Activated naive CD4-positive, alpha-beta T cell treated with anti-CD3 and anti-CD28 coated beads for 36 hours (primary cell): ENCODE results near the gene ARHGEF16. TPM values are rescaled to one million over a fixed set of nuclear protein-coding genes. Genes with fewer than 3 reads are reported as not detected.

Experiments used
- CTCF ChIA-PET: fragments of 350-600 bp; sonication (Branson Sonifier 250); formaldehyde crosslinking; loops from one replicate; lab custom pipeline; 2021; ENCODE audit warnings: antibody characterized with exemption; lab: Charles Lee
- DNase-seq: peaks from one replicate; pipeline ENCODE4 v3.0.0-alpha.2; 2020
- H3K27ac Mint-ChIP-seq: one replicate; pipeline ENCODE4 v1.8.0; 2021; ENCODE audit warnings: mild to moderate bottlenecking, mixed read lengths
- H3K27me3 Mint-ChIP-seq: one replicate; pipeline ENCODE4 v1.8.0; 2021; ENCODE audit warnings: low read depth, mixed read lengths
- H3K36me3 Mint-ChIP-seq: one replicate; pipeline ENCODE4 v1.8.0; 2021; ENCODE audit warnings: low read depth, mixed read lengths
- H3K4me1 Mint-ChIP-seq: one replicate; pipeline ENCODE4 v1.8.0; 2021; ENCODE audit warnings: low read depth, mixed read lengths
- H3K4me3 Mint-ChIP-seq: one replicate; pipeline ENCODE4 v1.8.0; 2021; ENCODE audit warnings: mild to moderate bottlenecking, moderate library complexity, mixed read lengths
- H3K9me3 Mint-ChIP-seq: one replicate; pipeline ENCODE4 v1.8.0; 2021; ENCODE audit warnings: mixed read lengths
- intact Hi-C: fragments of 100-400 bp; cut with micrococcal nuclease; formaldehyde crosslinking; loops from one replicate; pipeline ENCODE4 v1.15.1; 2023
- total RNA-seq, 2 experiments: library from RNA; stranded (reverse); gene quantifications; one replicate each; pipeline ENCODE4 v1.2.3, GENCODE V29; 2021

Gene ARHGEF16
- total RNA-seq, 2 experiments from 2014 or later = 0.17 TPM

DNA sequence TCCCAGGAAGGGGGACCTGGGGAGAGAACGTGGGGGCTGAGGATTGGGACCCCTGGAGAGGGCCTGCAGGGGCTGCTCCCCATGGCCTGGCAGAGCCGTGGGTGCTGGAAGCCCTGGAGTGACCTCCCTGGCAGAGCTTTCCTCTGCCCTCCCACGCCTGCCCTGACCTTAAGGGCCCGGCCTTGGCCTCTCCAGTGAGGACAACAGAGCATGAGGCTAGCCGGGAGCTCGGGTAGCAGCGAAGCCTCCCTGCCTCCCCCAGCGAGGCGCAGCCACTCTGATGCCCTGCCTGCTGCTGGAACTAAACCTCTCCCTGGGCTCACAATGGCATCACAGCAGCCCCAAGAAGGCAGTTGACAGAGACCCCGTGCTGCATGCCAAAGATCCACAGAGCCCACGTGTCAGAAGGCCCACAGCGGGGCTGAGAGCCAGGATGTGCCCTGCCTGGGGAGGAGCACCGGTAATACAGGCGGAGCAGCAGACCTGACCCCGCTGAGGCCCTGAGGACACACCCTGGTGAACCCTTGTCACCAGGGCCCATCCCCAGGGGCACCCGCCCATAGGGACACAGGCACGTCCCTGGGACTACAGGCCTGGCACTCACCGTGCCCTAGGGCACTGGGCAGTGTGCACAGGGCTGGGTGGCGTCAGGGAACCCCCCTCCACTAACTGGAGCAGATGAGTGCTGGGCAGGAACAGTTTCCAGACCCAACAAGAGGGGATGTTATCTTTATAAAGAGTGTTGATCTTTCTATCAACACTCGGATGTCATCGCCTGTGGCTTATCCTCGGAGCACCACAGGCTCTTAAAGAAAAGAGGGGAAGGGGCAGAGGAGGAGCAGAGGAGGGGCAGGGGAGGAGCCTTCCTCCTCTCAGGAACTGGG, 48.4 kb downstream of the ARHGEF16 start:
- Mint-ChIP-seq H3K36me3 (no peaks in the 10 kb centered on the region), H3K27me3 (no peaks in the 10 kb centered on the region), H3K4me1 (no peaks in the 10 kb centered on the region), H3K4me3 (no peak overlapping the region), H3K9me3 (no peaks in the 10 kb centered on the region), H3K27ac (no peak overlapping the region)
- intact Hi-C loops = no loop called here
- no peak for DNase-seq
- CTCF ChIA-PET = interaction anchor here (1.8 kb wide), 1 partner anchor 12 kb away, joined by 4 read pairs; no protein-coding TSS in a partner anchor

- Mint-ChIP-seq H3K27ac (no peak overlapping the region), H3K9me3 (no peaks in the 10 kb centered on the region), H3K4me1 (no peaks in the 10 kb centered on the region), H3K4me3 (no peak overlapping the region), H3K27me3 (no peaks in the 10 kb centered on the region), H3K36me3 (no peaks in the 10 kb centered on the region)
- intact Hi-C loops = no loop called here
- CTCF ChIA-PET = interaction anchor here (1.8 kb wide), 1 partner anchor 13 kb away, joined by 4 read pairs; no protein-coding TSS in a partner anchor
- DNase-seq = no peak
These were observed 49.0 kb downstream of the ARHGEF16 start for GRCh38 chr1:3503525-3503886.

DNA sequence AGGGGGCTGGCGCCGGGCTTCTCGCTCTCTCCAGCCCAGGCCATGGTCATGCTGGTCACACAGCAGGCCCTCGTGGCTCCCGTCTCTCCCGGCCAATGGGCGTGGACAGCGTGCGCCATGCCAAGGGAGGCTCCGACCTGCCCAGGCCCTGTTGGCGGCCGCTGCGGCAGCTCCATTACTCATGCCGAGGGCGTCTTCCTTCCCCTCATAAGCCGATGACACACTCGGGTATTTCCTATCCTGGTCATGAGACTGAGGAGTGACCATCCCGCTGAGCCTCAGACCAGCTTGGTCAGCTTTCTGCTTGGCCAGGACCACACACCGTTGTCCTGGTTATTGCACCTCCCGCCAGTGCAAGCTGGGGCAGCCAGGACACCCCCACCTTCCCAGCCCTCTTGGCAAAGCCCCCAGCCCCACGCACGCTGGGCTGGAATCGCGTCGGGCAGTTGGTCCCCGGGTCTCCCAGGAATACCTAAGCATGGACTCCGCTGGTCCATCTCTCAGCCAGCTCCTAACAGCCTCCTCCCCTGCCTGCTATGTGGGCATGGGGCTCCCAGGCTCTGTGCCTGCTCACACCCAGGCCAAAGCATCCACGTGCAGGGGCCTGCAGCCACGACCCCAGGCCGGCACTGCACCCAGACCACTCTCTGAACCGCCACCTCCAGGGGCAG, 49.8 kb downstream of the ARHGEF16 start:
- Mint-ChIP-seq H3K36me3 (no peaks in the 10 kb centered on the region), H3K4me3 (no peak overlapping the region), H3K27me3 (no peaks in the 10 kb centered on the region), H3K9me3 (no peaks in the 10 kb centered on the region), H3K4me1 (no peaks in the 10 kb centered on the region), H3K27ac (no peak overlapping the region)
- CTCF ChIA-PET = interaction anchor here (0.6 to 1.8 kb wide), 2 partner anchors 14 to 60 kb away, joined by 4 read pairs; no protein-coding TSS in a partner anchor
- DNase-seq = no peak
- intact Hi-C loops = no loop called here

DNA sequence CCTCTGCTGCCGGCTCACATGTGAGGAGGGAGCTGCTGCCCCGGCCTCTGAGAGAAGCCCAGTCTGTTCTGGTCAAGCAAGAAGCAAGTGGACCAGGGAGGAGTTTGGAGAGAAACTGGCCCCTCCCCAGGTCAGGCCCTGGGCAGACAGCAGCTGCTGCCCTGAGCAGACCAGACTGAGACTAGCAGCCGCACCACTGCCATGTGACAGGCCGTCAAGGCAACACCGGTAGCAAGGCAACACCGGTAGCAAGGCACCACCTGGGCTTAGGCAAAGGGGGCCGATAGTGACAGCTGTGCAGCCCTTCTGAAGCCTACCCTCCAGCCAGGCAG, 50.3 kb downstream of the ARHGEF16 start:
- no peaks in the 10 kb centered on the region for H3K27me3 Mint-ChIP-seq
- no peaks in the 10 kb centered on the region for H3K9me3 Mint-ChIP-seq
- CTCF ChIA-PET = interaction anchor here (0.6 to 1.8 kb wide), 2 partner anchors 14 to 59 kb away, joined by 4 read pairs; no protein-coding TSS in a partner anchor
- no peaks in the 10 kb centered on the region for H3K4me1 Mint-ChIP-seq
- no peak for DNase-seq
- H3K4me3 Mint-ChIP-seq = no peak overlapping the region
- H3K27ac Mint-ChIP-seq = no peak overlapping the region
- H3K36me3 Mint-ChIP-seq = no peaks in the 10 kb centered on the region
- intact Hi-C loops = no loop called here

GRCh38 chr1:3505161-3505560, 50.7 kb downstream of the ARHGEF16 start:
- H3K4me1 Mint-ChIP-seq = no peaks in the 10 kb centered on the region
- H3K27ac Mint-ChIP-seq = no peak overlapping the region
- no peaks in the 10 kb centered on the region for H3K27me3 Mint-ChIP-seq
- intact Hi-C loops = no loop called here
- DNase-seq = no peak
- no peak overlapping the region for H3K4me3 Mint-ChIP-seq
- H3K9me3 Mint-ChIP-seq = no peaks in the 10 kb centered on the region
- H3K36me3 Mint-ChIP-seq = no peaks in the 10 kb centered on the region
- CTCF ChIA-PET = no interaction called here

- Mint-ChIP-seq H3K9me3 (no peaks in the 10 kb centered on the region), H3K4me3 (no peak overlapping the region), H3K27me3 (no peaks in the 10 kb centered on the region), H3K27ac (no peak overlapping the region), H3K36me3 (no peaks in the 10 kb centered on the region), H3K4me1 (no peaks in the 10 kb centered on the region)
- intact Hi-C loops = no loop called here
- CTCF ChIA-PET = no interaction called here
- no peak for DNase-seq
These were observed 51.6 kb downstream of the ARHGEF16 start for GRCh38 chr1:3506041-3506440.

- no peak for DNase-seq
- intact Hi-C loops = no loop called here
- no peak overlapping the region for H3K27ac Mint-ChIP-seq
- no peaks in the 10 kb centered on the region for H3K36me3 Mint-ChIP-seq
- no peak overlapping the region for H3K4me3 Mint-ChIP-seq
- CTCF ChIA-PET = interaction anchor here (1.2 kb wide), 1 partner anchor 15 kb away, joined by 3 read pairs; no protein-coding TSS in a partner anchor
- no peaks in the 10 kb centered on the region for H3K4me1 Mint-ChIP-seq
- H3K27me3 Mint-ChIP-seq = no peaks in the 10 kb centered on the region
- H3K9me3 Mint-ChIP-seq = no peaks in the 10 kb centered on the region
These were observed 52.5 kb downstream of the ARHGEF16 start for GRCh38 chr1:3506943-3507342.

DNA sequence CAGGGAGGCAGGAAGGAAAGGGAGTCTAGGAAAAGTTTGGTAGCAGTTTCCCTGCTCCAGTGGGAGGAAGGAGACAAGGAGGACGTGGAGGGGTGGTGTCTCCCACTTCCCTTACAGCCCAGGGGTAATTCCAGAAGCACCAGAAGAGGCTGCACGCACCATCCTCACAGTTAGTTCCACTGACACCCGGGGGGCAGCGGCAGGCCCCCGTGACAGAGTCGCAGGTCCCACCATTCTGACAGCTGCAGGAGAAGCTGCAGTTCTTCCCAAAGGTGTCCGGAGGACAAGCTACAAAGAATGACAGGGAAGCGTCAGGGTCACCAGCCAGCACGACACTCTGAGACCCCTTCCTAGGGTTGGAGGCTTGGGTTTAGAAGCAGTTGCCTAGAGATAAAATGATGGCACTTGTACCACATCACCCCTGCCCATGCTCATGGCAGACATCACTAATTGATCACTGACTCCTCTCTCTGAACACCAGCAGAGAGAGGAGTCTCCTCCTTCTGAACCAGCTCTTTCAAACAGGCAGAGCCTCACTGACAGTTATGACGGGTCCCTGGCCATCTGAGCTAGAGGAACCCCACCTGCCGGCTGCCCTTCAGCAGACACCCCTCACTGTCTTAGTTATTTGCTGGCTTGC, 53.3 kb downstream of the ARHGEF16 start:
- Mint-ChIP-seq H3K4me1 (no peaks in the 10 kb centered on the region), H3K27me3 (no peaks in the 10 kb centered on the region), H3K36me3 (no peaks in the 10 kb centered on the region), H3K27ac (no peak overlapping the region), H3K9me3 (no peaks in the 10 kb centered on the region), H3K4me3 (no peak overlapping the region)
- intact Hi-C loops = no loop called here
- DNase-seq = no peak
- CTCF ChIA-PET = interaction anchor here (1.2 kb wide), 1 partner anchor 15 kb away, joined by 3 read pairs; no protein-coding TSS in a partner anchor

GRCh38 chr1:3508757-3509415, 54.4 kb downstream of the ARHGEF16 start:
- H3K27me3 Mint-ChIP-seq = no peaks in the 10 kb centered on the region
- H3K4me3 Mint-ChIP-seq = no peak overlapping the region
- no peaks in the 10 kb centered on the region for H3K36me3 Mint-ChIP-seq
- no peak for DNase-seq
- no peaks in the 10 kb centered on the region for H3K4me1 Mint-ChIP-seq
- CTCF ChIA-PET = no interaction called here
- intact Hi-C loops = no loop called here
- no peak overlapping the region for H3K27ac Mint-ChIP-seq
- no peaks in the 10 kb centered on the region for H3K9me3 Mint-ChIP-seq

DNA sequence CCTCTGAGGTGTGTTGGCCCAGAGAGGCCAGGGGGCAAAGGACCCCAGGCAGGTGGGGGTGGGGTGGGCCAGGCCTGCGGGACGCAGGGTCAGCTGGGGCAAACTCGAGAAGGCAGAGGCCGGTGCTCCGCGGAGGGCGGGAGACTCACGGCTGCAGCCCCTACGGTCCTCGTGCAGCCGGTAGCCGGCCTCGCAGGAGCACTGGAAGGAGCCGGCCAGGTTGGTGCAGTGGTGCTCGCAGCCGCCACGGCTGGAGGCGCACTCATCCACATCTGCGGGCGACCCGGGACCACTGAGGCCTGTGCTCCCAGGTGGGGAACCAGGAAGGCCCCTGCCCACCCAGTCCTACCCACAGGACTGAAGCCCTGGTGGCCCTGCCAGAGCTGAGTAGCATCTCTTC, 55.3 kb downstream of the ARHGEF16 start:
- no peaks in the 10 kb centered on the region for H3K4me1 Mint-ChIP-seq
- H3K36me3 Mint-ChIP-seq = no peaks in the 10 kb centered on the region
- intact Hi-C loops = no loop called here
- CTCF ChIA-PET = no interaction called here
- no peaks in the 10 kb centered on the region for H3K9me3 Mint-ChIP-seq
- no peak for DNase-seq
- H3K27ac Mint-ChIP-seq = no peak overlapping the region
- no peak overlapping the region for H3K4me3 Mint-ChIP-seq
- H3K27me3 Mint-ChIP-seq = no peaks in the 10 kb centered on the region

- Mint-ChIP-seq H3K27me3 (no peaks in the 10 kb centered on the region), H3K27ac (no peak overlapping the region), H3K9me3 (no peaks in the 10 kb centered on the region), H3K4me1 (no peaks in the 10 kb centered on the region), H3K36me3 (no peaks in the 10 kb centered on the region), H3K4me3 (no peak overlapping the region)
- intact Hi-C loops = no loop called here
- no peak for DNase-seq
- CTCF ChIA-PET = no interaction called here
These were observed 55.9 kb downstream of the ARHGEF16 start for GRCh38 chr1:3510136-3510955.
